ENCODE data around the gene SMPD3.

Gene SMPD3

DNA sequence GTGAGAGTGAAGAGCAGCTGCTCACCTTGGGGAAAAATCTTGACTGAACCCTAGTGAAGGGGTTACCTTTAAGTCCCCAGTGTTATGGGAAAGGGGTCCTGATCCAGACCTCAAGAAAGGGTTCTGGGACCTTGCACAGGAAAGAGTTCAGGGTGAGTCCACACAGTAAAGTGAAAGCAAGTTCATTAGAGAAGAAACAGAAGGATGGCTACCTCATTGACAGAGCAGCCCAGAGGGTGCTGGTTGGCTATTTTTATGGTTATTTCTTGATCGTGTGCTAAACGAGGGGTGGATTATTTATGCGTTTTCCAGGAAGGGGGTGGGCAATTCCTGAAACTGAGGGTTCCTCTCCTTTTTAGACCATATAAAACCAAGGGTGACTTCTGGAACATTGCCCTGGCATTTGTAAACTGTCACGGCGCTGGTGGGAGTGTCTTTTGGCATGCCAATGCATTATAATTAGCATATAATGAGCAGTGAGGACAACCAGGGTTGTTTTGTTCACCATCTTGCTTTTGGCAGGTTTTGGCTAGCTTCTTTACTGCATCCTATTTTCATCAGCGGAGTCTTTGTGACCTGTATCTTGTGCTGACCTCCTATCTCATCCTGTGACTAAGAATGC, 58.4 kb downstream of the SMPD3 start:
- no peak for TF ChIP-seq CTCF (IDR thresholded peaks at IDR 0.05; ENCODE audit: extremely low read depth, missing control alignments)
- no peak for DNase-seq (ENCODE audit: low spot score)

GRCh38 chr16:68389006-68389405, 59.3 kb downstream of the SMPD3 start:
- no peak for TF ChIP-seq CTCF (IDR thresholded peaks at IDR 0.05; ENCODE audit: extremely low read depth, missing control alignments)
- no peak for DNase-seq (ENCODE audit: low spot score)

GRCh38 chr16:68388124-68388523, 60.2 kb downstream of the SMPD3 start:
- no peak for TF ChIP-seq CTCF (IDR thresholded peaks at IDR 0.05; ENCODE audit: extremely low read depth, missing control alignments)
- DNase-seq (ENCODE audit: low spot score) = no peak

- no peak for DNase-seq (ENCODE audit: low spot score)
- no peak for TF ChIP-seq CTCF (IDR thresholded peaks at IDR 0.05; ENCODE audit: extremely low read depth, missing control alignments)
Measured at GRCh38 chr16:68387301-68387700, 61.0 kb downstream of the SMPD3 start.

- no peak for TF ChIP-seq CTCF (IDR thresholded peaks at IDR 0.05; ENCODE audit: extremely low read depth, missing control alignments)
- no peak for DNase-seq (ENCODE audit: low spot score)
Measured at GRCh38 chr16:68386628-68387027, 61.7 kb downstream of the SMPD3 start.

DNA sequence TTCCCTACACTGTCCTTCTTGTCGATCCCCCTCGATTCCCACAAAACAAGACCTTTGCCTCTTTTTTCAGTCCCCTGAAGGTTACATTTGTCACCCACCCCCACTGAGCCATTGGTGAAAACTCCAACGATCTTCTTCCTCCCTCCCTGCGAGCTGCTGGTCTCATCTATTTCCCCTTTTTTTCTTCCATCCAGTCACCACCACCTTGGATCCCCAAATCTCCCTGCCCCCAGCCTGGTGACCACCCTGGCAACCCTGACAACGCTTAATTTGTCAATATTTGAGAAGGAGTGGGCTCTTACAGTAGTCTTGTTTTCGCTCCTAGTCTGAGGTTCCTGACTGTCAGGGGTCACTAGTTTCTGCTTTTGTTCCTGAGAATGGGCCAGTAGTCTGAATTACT, 62.9 kb downstream of the SMPD3 start:
- no peak for TF ChIP-seq CTCF (IDR thresholded peaks at IDR 0.05; ENCODE audit: extremely low read depth, missing control alignments)
- DNase-seq (ENCODE audit: low spot score) = no peak

DNA sequence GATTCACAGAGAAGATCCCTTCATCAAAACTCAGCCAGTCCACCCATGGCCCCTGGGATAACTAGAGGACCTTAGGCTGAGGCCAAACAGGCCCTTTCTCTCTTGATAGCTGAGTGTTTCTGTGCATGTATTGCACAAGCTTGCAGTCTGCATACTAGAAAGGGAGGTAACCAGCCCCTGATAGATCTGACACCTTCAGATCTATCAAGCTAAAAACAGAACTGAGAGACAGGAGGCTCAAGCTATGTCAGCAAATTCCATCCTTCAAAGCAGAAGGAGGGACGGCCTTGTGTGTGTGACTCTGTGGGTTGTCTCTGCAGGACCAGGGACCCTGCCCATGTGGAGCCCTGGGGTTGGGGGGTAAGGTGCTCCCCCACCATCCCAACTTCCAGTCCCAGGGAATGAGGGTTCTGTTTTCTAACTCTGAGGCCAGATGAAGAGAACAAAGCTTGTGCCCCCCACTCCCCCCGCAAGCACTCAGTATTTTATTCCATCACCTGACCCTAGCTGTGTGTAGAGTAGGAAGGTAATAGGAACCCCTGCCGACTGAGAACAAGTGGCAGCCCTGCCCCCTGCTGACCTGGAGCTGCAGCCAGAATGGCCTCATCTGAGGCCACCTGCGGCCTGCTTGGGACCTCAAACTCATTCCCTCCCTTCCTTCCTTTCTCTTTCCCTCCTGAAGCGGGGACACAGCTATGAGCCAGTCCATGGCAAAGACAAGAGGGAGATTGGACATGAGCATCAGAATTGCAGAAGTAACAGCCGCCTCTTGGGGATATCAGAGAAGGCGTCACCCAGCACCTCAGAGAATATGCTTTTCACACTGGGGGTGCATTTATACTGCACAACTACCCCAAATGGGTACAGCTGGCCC, 63.8 kb downstream of the SMPD3 start:
- no peak for TF ChIP-seq CTCF (IDR thresholded peaks at IDR 0.05; ENCODE audit: extremely low read depth, missing control alignments)
- no peak for DNase-seq (ENCODE audit: low spot score)
